Kidney epithelial cell (primary cell): ENCODE results near the gene DNHD1. TPM values are rescaled to one million over a fixed set of nuclear protein-coding genes. Genes with fewer than 3 reads are reported as not detected.
A peak's percentile ranks its signal among the peaks of the same experiment; 100 is the strongest.

Experiments used
- DNase-seq: peaks from one replicate; pipeline ENCODE4 v3.0.0-alpha.2; 2010; ENCODE audit warnings: low read depth
- H3K27me3 ChIP-seq: 2 replicates; pipeline ENCODE4 v1.6.0; 2011; ENCODE audit warnings: low read length; ENCODE audit not compliant: control insufficient read depth, insufficient read depth
- H3K36me3 ChIP-seq: 2 replicates; pipeline ENCODE4 v1.5.1; 2011; ENCODE audit warnings: low read length; ENCODE audit not compliant: control insufficient read depth, insufficient read depth
- H3K4me3 ChIP-seq: 2 replicates; pipeline ENCODE4 v1.5.1; 2011; ENCODE audit warnings: low read depth, mild to moderate bottlenecking, control low read depth, low read length
- CTCF ChIP-seq: IDR thresholded peaks from 2 replicates; pipeline ENCODE4 v1.5.1; 2011; ENCODE audit warnings: mild to moderate bottlenecking, moderate library complexity, low read length, control low read depth, inconsistent platforms; ENCODE audit not compliant: insufficient read depth, poor library complexity, severe bottlenecking
- total RNA-seq: library from RNA; depleted of rRNA; stranded (reverse); fragments of >200 nt; gene quantifications from 2 replicates; pipeline ENCODE4 v1.2.3, GENCODE V29; 2015

The DNHD1 gene
- total RNA-seq, 1 donor from 2014 or later = 2.9 TPM

- Histone ChIP-seq H3K27me3 (no peaks in the 10 kb centered on the region), H3K4me3 (no peak overlapping the region), H3K36me3 (peaks cover 3% of the 10 kb centered on the region)
- DNase-seq = no peak
- TF ChIP-seq CTCF = no peak
Observed at GRCh38 chr11:6615046-6615445, 118.0 kb downstream of the DNHD1 start.

- no peak for DNase-seq
- H3K4me3 ChIP-seq = no peak overlapping the region
- H3K27me3 ChIP-seq = no peaks in the 10 kb centered on the region
- peaks cover 1% of the 10 kb centered on the region for H3K36me3 ChIP-seq
- TF ChIP-seq CTCF = no peak
Observed at GRCh38 chr11:6615882-6616585, 119.0 kb downstream of the DNHD1 start.

GRCh38 chr11:6616596-6617250 is 119.6 kb downstream of the DNHD1 start:
- Histone ChIP-seq H3K4me3 (no peak overlapping the region), H3K36me3 (peaks cover 1% of the 10 kb centered on the region), H3K27me3 (no peaks in the 10 kb centered on the region)
- no peak for DNase-seq
- TF ChIP-seq CTCF = no peak

GRCh38 chr11:6617315-6617781 is 120.3 kb downstream of the DNHD1 start:
- H3K4me3 ChIP-seq = no peak overlapping the region
- no peaks in the 10 kb centered on the region for H3K27me3 ChIP-seq
- DNase-seq = no peak
- H3K36me3 ChIP-seq = peaks cover 1% of the 10 kb centered on the region
- no peak for TF ChIP-seq CTCF

- H3K27me3 ChIP-seq = no peaks in the 10 kb centered on the region
- TF ChIP-seq CTCF = no peak
- peak overlapping the region; percentile 84 for H3K4me3 ChIP-seq
- H3K36me3 ChIP-seq = peaks cover 1% of the 10 kb centered on the region
- DNase-seq = no peak
Observed at GRCh38 chr11:6618117-6619003, 121.3 kb downstream of the DNHD1 start.
